ENCODE measurements around the gene RIPOR2.

The RIPOR2 gene

DNA sequence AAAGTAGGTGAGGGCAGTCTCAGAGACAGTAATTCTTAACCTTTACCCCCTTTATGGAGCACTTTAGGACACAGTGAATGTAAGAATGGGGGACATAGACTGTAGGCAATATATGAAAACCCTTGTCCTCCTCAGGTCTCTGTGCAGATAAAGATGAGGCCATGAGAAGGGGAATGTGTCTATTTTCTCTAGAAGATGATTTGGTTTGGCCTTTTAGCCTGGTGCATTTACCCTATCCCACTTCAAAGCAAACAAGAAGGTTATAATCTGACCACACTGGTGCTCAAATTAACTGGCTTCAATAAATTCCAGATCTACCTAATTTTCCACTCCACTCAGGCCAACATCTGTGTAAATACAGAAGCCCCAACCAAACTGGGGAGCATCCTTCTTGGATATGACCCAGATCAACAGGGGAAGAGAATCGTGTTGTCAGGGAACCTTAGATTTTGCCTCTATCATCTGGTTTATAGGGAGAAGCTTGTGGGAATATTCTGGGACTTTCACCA, 42.4 kb downstream of the RIPOR2 start:
- H3K36me3 Mint-ChIP-seq (ENCODE audit: low read depth), result no peaks in the 10 kb centered on the region
- H3K27ac Mint-ChIP-seq, result peak overlapping the region; percentile 34
- no peak for TF ChIP-seq CTCF (IDR thresholded peaks at IDR 0.05)
- H3K4me3 Mint-ChIP-seq, result no peak overlapping the region
- no peaks in the 10 kb centered on the region for H3K9me3 Mint-ChIP-seq
- H3K27me3 Mint-ChIP-seq (ENCODE audit: low read depth, poor library complexity), result peaks cover 10% of the 10 kb centered on the region
- DNase-seq, result no peak
- peaks cover 20% of the 10 kb centered on the region for H3K4me1 Mint-ChIP-seq

GRCh38 chr6:24891004-24891403, 44.8 kb downstream of the RIPOR2 start:
- Mint-ChIP-seq H3K4me1 (peaks cover 20% of the 10 kb centered on the region), H3K36me3 (ENCODE audit: low read depth) (no peaks in the 10 kb centered on the region), H3K4me3 (no peak overlapping the region), H3K9me3 (no peaks in the 10 kb centered on the region), H3K27me3 (ENCODE audit: low read depth, poor library complexity) (peaks cover 10% of the 10 kb centered on the region), H3K27ac (no peak overlapping the region)
- TF ChIP-seq CTCF (IDR thresholded peaks at IDR 0.05), result no peak
- no peak for DNase-seq

GRCh38 chr6:24890471-24890870, 45.3 kb downstream of the RIPOR2 start:
- Mint-ChIP-seq H3K27me3 (ENCODE audit: low read depth, poor library complexity) (peaks cover 10% of the 10 kb centered on the region), H3K36me3 (ENCODE audit: low read depth) (no peaks in the 10 kb centered on the region), H3K27ac (no peak overlapping the region), H3K9me3 (no peaks in the 10 kb centered on the region), H3K4me3 (no peak overlapping the region), H3K4me1 (peaks cover 20% of the 10 kb centered on the region)
- TF ChIP-seq CTCF (IDR thresholded peaks at IDR 0.05), result no peak
- no peak for DNase-seq

- TF ChIP-seq CTCF (IDR thresholded peaks at IDR 0.05), result no peak
- H3K27me3 Mint-ChIP-seq (ENCODE audit: low read depth, poor library complexity), result peaks cover under 1% of the 10 kb centered on the region
- no peak overlapping the region for H3K4me3 Mint-ChIP-seq
- no peaks in the 10 kb centered on the region for H3K36me3 Mint-ChIP-seq (ENCODE audit: low read depth)
- no peak overlapping the region for H3K27ac Mint-ChIP-seq
- H3K9me3 Mint-ChIP-seq, result no peaks in the 10 kb centered on the region
- peaks cover 18% of the 10 kb centered on the region for H3K4me1 Mint-ChIP-seq
- DNase-seq, result no peak
Observed at GRCh38 chr6:24888715-24889370, 46.9 kb downstream of the RIPOR2 start.

GRCh38 chr6:24887545-24888140, 48.1 kb downstream of the RIPOR2 start:
- H3K4me3 Mint-ChIP-seq, result no peak overlapping the region
- H3K4me1 Mint-ChIP-seq, result peaks cover 11% of the 10 kb centered on the region
- no peak for DNase-seq
- no peaks in the 10 kb centered on the region for H3K36me3 Mint-ChIP-seq (ENCODE audit: low read depth)
- no peaks in the 10 kb centered on the region for H3K9me3 Mint-ChIP-seq
- no peak for TF ChIP-seq CTCF (IDR thresholded peaks at IDR 0.05)
- no peak overlapping the region for H3K27ac Mint-ChIP-seq
- no peaks in the 10 kb centered on the region for H3K27me3 Mint-ChIP-seq (ENCODE audit: low read depth, poor library complexity)

DNA sequence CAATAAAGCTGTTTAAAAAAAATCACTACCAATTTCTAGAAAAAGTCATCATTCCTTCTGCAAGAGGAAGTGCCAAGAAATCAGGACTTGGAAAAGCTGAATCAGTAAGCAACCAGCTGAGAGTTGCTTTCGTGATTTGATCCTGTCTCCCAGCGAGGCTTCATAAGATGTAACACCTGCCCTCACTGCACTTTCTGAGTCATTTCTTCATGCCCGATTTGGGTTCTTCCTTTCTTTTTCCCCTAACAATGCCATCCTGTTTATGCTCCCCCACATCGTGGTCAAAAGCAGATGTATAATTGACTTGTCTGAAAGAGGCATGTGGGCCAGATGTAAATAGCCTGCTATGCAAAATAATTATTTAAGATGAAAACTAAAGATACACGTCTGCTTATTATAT, 52.1 kb downstream of the RIPOR2 start:
- peaks cover 3% of the 10 kb centered on the region for H3K27me3 Mint-ChIP-seq (ENCODE audit: low read depth, poor library complexity)
- no peak for DNase-seq
- peak overlapping the region; percentile 63 for H3K27ac Mint-ChIP-seq
- no peak overlapping the region for H3K4me3 Mint-ChIP-seq
- H3K36me3 Mint-ChIP-seq (ENCODE audit: low read depth), result no peaks in the 10 kb centered on the region
- H3K4me1 Mint-ChIP-seq, result peaks cover 11% of the 10 kb centered on the region
- no peak for TF ChIP-seq CTCF (IDR thresholded peaks at IDR 0.05)
- H3K9me3 Mint-ChIP-seq, result no peaks in the 10 kb centered on the region

Measured in nephron progenitor cell (in vitro differentiated cells).